Hematopoietic multipotent progenitor cell (in vitro differentiated cells): ENCODE measurements around the gene SMIM3. TPM values are rescaled to one million over a fixed set of nuclear protein-coding genes. Genes with fewer than 3 reads are reported as not detected.

ENCODE experiments used
- DNase-seq, 3 donors: peaks; one replicate each; pipeline ENCODE4 v3.0.0-alpha.2; 2011 to 2015; ENCODE audit warnings: low read depth in 2 of 3, low spot score in 2 of 3
- total RNA-seq: library from RNA; depleted of rRNA; stranded (reverse); fragments of >200 nt; gene quantifications from one replicate; pipeline ENCODE4 v1.2.3, GENCODE V29; 2012

SMIM3 gene
- total RNA-seq, 1 donor, result 61.9 TPM

DNA sequence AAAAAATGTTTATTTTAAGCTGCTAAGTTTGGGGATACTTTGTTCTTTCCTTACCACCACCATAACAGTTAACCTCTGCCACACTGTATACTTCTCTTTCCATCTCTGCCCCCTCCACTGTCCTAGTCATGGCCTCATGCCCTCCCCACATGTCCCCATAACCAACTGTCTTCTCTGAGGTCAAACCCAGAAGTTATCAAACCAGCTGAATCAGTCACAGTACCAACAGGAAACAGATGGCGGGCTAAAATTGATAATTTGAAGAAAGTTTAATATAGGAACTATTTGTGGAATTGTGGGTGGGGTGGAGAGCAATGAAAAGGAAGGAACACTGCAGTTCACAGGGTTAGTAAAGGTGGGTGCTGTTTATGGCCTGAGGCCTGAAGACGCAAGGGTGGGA, 14.0 kb upstream of the SMIM3 start:
- peak in 2 of 3 donors; percentile 88 to 96 for DNase-seq

DNA sequence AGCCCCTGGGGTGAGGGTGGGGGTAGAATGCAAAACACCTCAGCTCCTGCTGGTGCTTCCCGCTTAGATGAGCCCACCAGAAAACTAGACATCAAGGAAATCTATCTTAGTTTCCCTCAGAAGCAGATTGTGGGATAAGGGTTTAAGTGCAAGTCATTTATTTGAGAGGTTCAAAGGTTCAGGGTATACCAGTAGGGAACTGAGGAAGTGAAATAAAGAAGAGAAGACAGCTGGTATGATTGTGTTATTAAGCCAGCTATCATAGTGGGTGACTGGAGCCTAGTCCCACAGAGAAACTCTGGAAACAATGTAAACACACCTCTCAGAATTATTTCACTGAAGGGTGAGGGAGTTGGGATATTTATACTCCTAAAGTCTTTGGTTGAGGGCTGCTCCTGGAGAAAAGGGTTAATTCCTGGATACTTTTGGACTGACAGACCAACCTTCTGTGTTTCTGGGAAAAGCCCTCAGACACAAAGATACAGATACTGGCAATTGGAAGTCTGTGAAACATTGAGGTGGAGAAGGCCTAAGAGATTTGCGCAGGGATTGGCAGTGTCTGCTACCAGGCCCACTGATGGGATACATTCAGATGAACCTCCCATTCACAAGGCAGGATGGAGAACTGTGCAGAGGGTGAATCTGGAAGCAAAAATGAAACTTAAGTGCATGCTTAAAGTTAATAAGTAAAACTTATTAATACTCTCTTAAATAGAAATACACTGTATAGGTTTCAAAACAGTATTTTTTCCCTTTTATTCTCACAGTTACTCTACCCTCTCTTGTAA, 13.4 kb upstream of the SMIM3 start:
- DNase-seq, result peak in 1 of 3 donors; percentile 53

DNA sequence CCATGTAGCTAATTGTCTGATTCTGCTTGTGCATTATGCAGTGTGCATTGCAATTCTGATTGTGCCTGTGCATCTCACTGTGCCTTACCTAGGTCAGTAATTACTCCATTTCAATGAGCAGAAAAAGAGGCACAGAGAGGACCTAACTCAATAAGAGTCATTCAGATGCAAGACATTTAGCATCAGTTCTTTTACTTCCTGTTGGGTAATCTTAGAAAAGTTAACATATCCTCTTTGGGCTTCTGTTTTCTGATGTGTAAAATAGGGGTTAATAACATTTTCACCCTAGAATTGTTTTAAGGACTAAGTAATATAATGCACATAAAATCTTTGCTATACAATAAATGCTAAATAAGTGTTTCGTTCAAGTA, 12.8 kb upstream of the SMIM3 start:
- DNase-seq, result peak in 1 of 3 donors; percentile 16

DNA sequence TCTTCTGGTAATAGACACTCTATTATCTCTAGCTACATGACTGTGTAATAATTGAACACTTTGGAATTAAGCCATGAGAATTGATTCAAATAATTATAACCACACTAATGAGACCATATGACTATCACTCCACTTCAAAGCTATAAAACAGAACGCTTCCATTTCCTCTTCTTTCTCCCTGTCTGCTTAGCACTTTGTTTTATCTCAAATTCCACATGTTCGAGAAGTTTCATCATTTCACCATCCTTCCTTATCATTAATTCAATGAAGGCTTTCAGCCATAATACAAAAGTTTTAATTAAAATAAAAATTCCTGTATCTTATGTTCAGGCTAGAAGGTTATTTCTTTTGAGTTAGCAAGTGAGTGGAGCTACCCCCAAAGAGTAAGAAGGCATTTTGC, 12.3 kb upstream of the SMIM3 start:
- DNase-seq, result peak in 1 of 3 donors; percentile 64

DNA sequence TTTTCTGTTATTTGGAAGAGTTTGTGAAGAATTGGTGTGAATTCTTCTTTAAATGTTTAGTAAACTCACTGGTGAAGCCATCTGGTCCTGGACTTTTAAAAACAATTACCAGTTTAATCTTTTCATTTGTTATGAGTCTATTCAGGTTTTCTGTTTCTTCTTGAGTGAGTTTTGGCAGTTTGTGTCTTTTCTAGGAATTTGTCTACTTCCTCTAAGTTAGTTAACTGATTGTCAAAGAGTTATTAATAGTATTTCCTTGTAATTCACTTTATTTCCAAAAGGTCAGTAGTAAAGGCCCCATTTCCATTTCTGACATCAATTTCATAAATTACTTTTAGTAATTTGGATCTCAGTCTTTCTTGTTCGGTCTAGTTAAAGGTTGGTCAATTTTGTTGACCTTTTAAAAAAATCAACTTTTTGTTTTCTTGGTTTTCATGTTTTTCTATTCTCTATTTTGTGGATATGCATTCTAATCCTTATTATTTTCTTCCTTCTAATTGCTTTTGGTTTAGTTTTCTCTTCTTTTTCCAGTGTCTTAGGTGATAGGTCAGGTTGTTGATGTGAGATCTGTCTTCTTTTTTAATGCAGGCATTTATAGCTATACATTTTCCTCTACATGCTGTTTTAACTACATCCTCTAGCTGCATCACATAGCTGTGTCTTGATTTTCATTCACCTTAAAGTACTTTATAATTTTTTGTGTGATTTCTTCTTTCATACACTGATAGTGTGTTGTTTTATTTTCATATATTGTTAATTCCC, 7.3 kb upstream of the SMIM3 start:
- peak in 1 of 3 donors; percentile 12 for DNase-seq

DNA sequence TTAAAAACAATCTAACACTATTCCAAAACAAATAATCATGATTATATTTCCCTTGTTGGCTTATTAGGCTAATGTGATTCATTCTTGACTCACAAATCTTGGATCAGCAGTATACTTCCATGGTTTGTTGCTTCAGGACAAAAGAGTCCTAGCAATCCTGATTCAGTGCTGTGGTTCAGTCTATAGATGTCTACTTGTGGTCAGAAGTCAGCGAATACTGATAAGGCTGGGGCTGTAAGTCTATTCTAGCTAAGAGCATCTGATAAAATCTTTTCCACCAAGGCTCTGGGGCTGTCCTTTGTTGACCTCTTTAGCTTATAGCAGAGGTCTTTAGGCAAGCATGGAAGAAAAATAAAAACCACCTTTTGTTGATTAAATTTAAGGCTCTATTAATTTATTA, 4.4 kb upstream of the SMIM3 start:
- no peak for DNase-seq

DNA sequence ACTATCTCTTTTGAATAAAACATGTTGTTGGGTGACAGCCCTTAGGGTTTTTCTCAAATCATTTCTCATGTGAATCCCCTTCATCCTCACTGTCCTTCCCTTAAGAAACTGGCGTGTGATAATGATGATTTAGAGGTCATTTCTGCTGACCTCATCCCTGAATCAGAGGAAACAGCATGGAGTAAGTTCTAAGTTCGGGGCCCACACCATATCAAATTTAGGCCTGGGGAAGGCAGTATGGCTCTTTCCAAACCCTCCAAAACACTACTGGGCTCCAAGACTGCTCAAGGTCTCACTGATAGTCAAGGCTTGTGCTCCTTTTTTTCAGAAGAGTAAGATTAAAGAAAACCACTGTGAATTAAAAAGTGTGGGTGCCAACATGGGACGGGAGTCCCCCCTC, 872 bp upstream of the SMIM3 start:
- DNase-seq, result no peak

DNA sequence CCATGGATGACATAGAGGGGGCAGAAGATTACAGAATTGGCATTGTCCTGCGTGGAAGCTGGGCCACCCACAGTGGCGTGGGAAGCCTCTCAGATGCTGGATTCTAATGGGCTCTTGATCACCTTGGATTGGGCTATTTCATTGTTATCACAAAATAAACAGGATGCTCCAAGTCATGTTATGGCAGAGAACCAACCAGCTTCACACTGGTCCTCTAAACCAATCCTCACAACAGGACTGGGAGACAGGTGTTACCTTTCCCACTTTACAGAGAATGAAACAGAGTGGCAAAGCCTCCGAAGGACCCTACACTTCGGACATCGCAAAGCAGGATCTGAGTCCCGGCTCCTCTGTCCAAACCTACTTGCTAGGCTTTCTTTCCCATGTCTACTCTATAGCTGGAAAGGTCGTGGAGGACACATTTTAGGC, 455 bp upstream of the SMIM3 start:
- no peak for DNase-seq

DNA sequence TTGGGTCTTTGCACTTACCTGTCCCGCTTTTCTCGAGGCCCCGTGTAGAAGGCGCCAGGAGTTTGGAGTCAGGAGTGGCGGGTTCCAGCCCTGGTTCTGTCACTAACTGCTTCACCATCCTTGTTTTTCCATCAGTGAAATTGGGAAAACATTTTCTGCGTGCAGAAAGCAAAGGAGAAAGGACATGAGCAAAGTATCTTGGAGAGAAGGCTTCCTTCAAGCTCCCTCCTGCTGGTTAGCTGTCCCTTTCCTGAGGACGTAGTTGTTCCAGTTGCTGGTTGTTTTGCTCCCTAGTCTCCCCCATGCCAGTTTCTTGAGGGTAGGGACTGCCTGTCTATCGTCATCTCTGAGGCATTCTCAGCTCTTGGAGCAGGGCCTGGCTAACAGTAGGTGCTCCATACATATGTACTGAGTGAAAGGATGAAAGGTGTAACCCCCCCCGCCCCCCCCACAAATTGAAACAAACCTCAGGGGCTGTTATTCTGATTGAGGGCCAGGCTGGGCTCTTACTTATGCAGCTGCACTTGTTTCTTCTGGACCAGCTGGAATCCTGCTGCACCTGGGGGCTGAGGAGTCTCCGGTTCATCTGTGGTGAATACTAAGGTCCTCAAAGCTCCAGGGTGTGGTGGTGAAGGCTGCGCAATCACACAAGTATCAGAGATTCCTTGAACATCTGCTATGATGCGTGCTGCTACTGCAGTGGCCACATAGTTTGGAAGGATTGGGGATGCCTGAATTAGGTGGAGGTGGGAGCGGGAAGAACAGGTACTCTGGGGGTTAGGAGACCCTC, 1.0 kb downstream of the SMIM3 start:
- peak in 1 of 3 donors; percentile 29 for DNase-seq

DNA sequence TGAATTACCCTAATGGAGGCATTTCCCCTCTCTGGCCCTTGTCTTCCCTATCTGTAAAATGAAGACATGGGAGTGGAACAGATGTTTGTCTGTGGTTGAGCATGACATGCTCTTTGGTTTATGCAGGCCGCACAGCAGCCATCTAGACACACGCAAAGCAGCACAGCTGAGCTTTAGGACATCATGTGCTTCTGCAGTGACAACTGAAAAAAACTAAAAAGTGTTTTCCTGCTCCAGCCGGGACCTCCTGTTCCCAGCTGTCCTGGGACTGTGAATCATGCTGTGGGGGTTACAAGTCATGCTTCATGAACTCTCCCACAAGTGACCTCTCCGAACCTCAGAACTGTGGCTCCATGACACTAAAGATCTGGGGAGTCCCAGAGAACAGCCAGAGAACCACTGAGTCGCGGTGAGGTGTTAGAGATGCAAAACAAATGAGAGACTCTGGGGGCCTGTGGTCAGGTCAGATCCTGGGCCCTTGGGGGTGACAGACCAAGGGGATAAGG, 1.7 kb downstream of the SMIM3 start:
- DNase-seq, result peak in 1 of 3 donors; percentile 43

DNA sequence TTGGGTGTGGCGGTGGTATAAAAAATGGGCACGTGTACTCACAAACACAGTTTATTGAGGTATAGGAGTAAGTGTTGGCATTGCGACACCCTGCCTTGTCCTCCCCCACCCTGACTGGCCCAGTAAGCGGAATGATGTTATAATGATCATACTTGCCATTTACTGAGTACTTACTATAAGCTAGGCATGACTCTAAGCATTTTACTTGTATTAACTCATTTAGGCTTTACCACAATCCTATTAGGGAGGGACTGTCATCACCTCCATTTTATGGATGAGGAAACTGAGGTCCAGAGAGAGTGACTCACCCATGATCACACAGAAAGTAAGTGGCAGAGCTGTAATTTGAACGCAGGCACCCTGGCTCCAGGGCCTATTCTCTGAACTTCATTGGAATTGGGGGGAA, 2.3 kb downstream of the SMIM3 start:
- DNase-seq, result no peak

DNA sequence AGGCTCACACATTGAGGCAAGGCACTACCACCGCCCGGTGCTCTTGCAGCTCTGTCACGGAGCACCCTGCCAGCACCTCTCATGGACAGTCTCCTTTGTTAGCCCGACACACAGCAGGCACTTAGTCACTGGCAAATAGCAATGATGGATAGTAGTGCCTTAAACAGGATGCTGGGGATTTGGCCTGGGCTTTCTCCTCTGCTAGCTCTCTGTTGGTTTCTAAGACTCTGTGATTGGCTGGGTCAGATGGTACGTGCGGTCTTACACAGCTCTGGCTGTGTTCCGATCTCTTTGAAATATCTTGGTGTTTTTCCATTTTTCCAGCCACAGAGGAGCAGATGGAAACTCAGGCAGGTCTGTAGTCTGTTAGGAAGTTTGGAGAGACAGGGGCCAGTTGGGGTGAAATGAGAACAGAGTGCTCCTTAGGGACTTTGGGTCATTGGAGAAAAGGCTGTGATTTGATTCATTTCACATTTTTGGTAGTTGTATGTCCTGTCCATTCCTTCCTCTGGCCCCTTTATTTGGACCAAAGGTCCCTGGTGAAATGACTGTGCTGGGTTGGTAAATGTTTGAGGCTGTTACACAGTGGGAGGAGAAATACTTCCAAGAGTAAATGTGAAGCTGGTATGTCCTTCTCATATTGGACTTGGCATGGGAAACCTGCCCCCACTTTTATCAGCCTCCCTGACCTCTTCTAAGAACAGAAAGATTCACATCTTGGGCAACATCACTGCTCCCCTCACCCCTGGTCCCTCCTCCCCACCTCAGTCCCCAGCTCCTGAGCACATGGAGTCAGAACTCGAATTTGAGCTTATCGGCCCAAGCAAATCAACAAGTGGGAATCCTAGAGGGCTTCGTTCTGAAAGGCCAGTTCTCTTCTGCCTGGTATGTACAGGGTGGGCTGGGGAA, 3.4 kb downstream of the SMIM3 start:
- no peak for DNase-seq

DNA sequence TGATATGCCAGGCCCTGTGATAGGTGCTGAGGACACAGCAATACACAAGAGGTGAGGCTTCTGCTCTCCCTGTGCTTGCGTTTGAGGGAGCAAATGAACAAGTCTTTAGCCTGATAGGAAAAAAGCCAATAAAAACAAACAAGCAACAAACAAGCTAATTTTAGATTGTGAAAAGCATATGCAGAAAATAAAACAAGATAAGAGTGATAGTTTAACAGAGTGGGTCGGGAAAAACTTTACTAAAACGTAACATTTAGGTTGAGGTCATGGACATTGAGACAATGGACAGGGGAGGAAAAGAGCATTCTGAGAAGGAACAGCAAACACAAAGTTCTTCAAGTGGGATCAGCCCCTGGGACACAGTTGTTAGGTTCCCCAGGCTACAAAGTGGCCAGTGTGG, 4.3 kb downstream of the SMIM3 start:
- no peak for DNase-seq

DNA sequence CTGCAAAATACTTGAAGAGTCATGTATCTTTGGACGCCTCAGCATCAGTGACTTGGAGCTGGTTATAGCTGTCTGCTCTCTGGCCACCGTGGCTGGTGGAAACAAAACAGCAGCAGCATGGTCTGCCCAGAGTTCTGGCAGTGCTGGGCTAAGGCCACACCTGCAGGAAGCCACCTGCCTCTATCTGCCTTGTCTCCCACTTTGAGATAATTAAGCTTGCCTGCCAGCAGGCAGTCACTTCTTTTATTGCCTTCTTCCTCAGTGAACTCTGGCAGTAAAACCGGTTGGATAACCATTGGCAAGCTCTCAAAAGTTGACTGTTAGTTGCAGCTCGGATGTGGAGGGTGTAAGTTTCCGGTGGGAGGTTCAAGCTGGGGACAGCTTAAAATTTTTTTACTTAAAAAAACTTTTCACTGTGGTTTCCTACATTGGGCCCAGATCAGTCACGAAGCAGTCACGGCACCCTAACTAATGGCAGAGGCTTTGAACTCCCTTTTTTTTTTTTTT, 4.9 kb downstream of the SMIM3 start:
- DNase-seq, result peak; percentile 49 to 98 (median 90)

DNA sequence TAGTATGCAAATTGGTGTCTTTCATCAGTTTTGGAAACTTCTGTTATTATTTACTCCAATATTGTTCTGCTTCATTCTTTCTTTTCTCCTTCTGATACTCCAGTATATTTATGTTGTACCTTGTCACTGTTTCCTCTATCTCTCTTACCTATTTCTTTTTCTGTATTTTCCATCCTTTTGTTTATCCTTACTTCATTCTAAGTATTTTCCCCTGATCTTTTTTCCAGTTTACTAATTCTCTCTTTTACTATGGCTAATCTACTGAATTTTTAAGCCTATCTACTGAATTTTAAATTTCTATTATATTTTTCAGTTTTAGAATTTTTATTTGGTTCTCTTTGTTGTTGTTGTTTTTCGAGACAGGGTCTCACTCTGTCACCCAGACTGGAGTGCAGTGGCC, 7.4 kb downstream of the SMIM3 start:
- DNase-seq, result no peak

DNA sequence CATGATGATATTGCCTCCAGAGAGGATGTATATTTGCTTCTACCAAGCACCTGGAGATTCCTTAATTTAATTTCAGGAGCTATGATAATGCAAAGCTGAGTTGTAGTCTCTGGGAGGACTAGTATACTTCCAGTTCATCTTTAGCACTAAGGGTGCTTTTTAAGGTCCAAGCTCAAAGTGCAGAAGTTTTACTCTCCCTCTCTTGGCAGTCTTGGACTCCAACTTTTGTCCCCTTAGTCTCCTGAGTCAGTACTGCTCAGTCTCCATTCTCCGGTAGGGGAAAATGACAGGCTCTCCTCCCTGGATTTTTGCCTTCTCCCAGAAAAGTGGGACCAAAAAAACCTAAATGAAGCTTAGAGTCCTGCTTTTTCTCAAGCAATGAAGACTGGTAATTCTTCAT, 8.3 kb downstream of the SMIM3 start:
- DNase-seq, result no peak

DNA sequence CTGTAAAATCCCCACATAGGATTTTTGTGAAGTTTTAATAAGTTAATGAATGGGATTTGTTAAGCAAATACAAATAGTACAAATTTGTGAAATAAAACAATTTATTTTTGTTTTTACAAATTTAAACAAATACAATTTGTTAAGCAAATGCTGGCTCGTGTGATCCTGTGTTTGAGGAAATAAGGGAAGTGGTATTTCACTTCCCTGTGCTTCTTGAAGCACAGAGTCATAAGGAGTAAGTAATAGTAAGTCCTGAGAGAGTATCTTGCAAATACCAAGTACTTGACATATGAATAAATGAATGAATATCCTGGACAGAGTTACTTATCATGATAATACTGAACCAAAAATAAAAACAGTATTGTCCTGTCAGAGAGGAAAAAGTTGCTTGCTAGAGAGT, 9.1 kb downstream of the SMIM3 start:
- no peak for DNase-seq

DNA sequence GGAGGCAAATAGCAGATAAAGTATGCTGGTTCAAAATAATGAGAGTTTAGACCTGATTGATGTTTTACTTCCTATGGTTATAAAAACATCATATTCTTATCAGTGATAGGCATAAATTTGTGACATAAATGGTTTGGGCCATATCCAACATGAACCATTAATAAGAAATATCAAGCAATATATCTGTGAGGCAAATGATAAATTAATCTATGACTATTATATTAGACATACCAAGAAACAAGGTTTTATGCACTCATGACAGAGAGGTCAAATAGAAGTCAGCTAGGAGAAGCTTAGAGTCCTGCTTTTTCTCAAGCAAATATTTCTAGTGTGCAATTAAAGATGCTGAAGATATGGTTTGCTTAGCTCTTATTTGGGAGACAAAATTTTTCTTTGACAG, 10.4 kb downstream of the SMIM3 start:
- DNase-seq, result no peak

DNA sequence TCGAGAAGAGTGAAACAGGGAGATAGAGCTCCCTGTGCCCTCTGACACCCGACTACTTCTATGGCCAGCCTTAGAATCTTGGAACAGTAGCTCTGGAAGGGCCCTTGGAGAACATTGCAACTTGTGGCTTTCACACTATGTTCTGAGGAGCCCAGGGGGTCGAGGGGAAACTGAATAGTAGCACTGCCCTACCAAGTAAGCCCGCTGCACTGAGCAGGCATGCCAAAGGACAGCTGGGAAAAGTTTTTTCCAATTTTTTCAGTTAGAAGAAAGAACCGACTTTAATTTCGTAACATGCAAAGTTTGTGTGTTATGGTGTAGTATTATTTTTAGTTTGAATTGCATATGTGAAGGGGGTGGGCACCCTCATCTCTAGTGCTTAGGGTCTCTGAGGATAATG, 10.9 kb downstream of the SMIM3 start:
- no peak for DNase-seq
